GM19324 (cell line): Measurements from ENCODE around the gene ITM2C.

Experiments used
- ATAC-seq: cut with Tn5 transposase; IDR thresholded peaks from one replicate; pipeline ENCODE4 v1.9.1; 2021; ENCODE audit warnings: mild to moderate bottlenecking, moderate library complexity; ENCODE audit not compliant: unreplicated experiment, low FRiP score

Gene ITM2C

GRCh38 chr2:230922951-230923717 is 58.4 kb downstream of the ITM2C start:
- no peak for ATAC-seq

GRCh38 chr2:230924092-230924469 is 59.3 kb downstream of the ITM2C start:
- ATAC-seq = no peak

- peak; percentile 31 for ATAC-seq
Observed at GRCh38 chr2:230924470-230925341, 60.0 kb downstream of the ITM2C start, which contains the start of gene GPR55. Gene GPR55, minus strand, starts transcription at chr2:230925242. Its CDS starts 14,280 bp downstream, at chr2:230910962.

- no peak for ATAC-seq
Observed at GRCh38 chr2:230925443-230925878, 60.7 kb downstream of the ITM2C start.

GRCh38 chr2:230925879-230926765 is 61.4 kb downstream of the ITM2C start:
- ATAC-seq = no peak

- no peak for ATAC-seq
Observed at GRCh38 chr2:230927711-230928341, 63.1 kb downstream of the ITM2C start.
